Skeletal muscle tissue (tissue), 4 donors: ENCODE measurements around the gene RASGRF2. TPM values are rescaled to one million over a fixed set of nuclear protein-coding genes. Genes with fewer than 3 reads are reported as not detected.

Experiments
- H3K27ac ChIP-seq: one replicate; pipeline ENCODE4 v1.7.0; 2013; ENCODE audit warnings: mild to moderate bottlenecking, low read depth, low read length, inconsistent platforms
- H3K27me3 ChIP-seq, 3 donors: one replicate each; pipeline ENCODE4 v1.7.0; 2013; ENCODE audit warnings: low read length in 3 of 3; ENCODE audit not compliant: control insufficient read depth in 3 of 3, insufficient read depth in 3 of 3
- H3K36me3 ChIP-seq, 3 donors: one replicate each; pipeline ENCODE4 v1.7.0; 2013; ENCODE audit warnings: low read length in 3 of 3; ENCODE audit not compliant: control insufficient read depth in 3 of 3, insufficient read depth in 3 of 3
- H3K4me1 ChIP-seq, 3 donors: one replicate each; pipeline ENCODE4 v1.7.0; 2013; ENCODE audit warnings: low read length in 3 of 3, mild to moderate bottlenecking in 3 of 3; ENCODE audit not compliant: control insufficient read depth in 3 of 3, insufficient read depth in 3 of 3
- H3K4me3 ChIP-seq, 3 donors: one replicate each; pipeline ENCODE4 v1.7.0; 2013; ENCODE audit warnings: low read length in 3 of 3
- H3K9ac ChIP-seq, 3 donors: one replicate each; pipeline ENCODE4 v1.7.0; 2013; ENCODE audit warnings: low read length in 3 of 3, mild to moderate bottlenecking in 3 of 3, moderate library complexity in 2 of 3, low read depth in 1 of 3
- H3K9me3 ChIP-seq, 3 donors: one replicate each; pipeline ENCODE4 v1.7.0; 2013; ENCODE audit warnings: low read length in 3 of 3; ENCODE audit not compliant: control insufficient read depth in 3 of 3
- total RNA-seq: library from RNA; depleted of rRNA; stranded (reverse); fragments of >200 nt; gene quantifications from one replicate; pipeline ENCODE4 v1.2.3, GENCODE V29; 2014
- donor health status: Osteomylitis.

Gene RASGRF2
- total RNA-seq, 1 donor from 2014 or later = 1.0 TPM

- H3K9me3 ChIP-seq = no peaks in the 10 kb centered on the region
- no peaks in the 10 kb centered on the region for H3K27me3 ChIP-seq
- H3K27ac ChIP-seq = no peak overlapping the region
- no peak overlapping the region for H3K9ac ChIP-seq
- H3K4me1 ChIP-seq = peaks cover 0 to 4% (median 0%) of the 10 kb centered on the region in 3 donors
- no peak overlapping the region for H3K4me3 ChIP-seq
- no peaks in the 10 kb centered on the region for H3K36me3 ChIP-seq
These were observed 105.9 kb downstream of the RASGRF2 start for GRCh38 chr5:81066102-81066501.

GRCh38 chr5:81067406-81067805 is 107.2 kb downstream of the RASGRF2 start:
- H3K27ac ChIP-seq = peak overlapping the region; percentile 52
- H3K9me3 ChIP-seq = no peaks in the 10 kb centered on the region
- H3K9ac ChIP-seq = no peak overlapping the region
- H3K4me1 ChIP-seq = peaks cover 0 to 4% (median 0%) of the 10 kb centered on the region in 3 donors
- no peak overlapping the region for H3K4me3 ChIP-seq
- no peaks in the 10 kb centered on the region for H3K27me3 ChIP-seq
- H3K36me3 ChIP-seq = no peaks in the 10 kb centered on the region

GRCh38 chr5:81068063-81068462 is 107.9 kb downstream of the RASGRF2 start:
- Histone ChIP-seq H3K9ac (no peak overlapping the region), H3K27me3 (no peaks in the 10 kb centered on the region), H3K4me1 (peaks cover 0 to 4% (median 0%) of the 10 kb centered on the region in 3 donors), H3K4me3 (no peak overlapping the region), H3K27ac (peak overlapping the region; percentile 68), H3K9me3 (no peaks in the 10 kb centered on the region), H3K36me3 (no peaks in the 10 kb centered on the region)

GRCh38 chr5:81068635-81069034 is 108.5 kb downstream of the RASGRF2 start:
- no peak overlapping the region for H3K4me3 ChIP-seq
- peaks cover 0 to 4% (median 0%) of the 10 kb centered on the region in 3 donors for H3K4me1 ChIP-seq
- H3K9me3 ChIP-seq = no peaks in the 10 kb centered on the region
- no peak overlapping the region for H3K9ac ChIP-seq
- H3K27me3 ChIP-seq = no peaks in the 10 kb centered on the region
- no peaks in the 10 kb centered on the region for H3K36me3 ChIP-seq
- peak overlapping the region; percentile 68 for H3K27ac ChIP-seq

- H3K9ac ChIP-seq = no peak overlapping the region
- no peaks in the 10 kb centered on the region for H3K9me3 ChIP-seq
- H3K4me1 ChIP-seq = peaks cover 0 to 4% (median 0%) of the 10 kb centered on the region in 3 donors
- H3K27me3 ChIP-seq = no peaks in the 10 kb centered on the region
- no peaks in the 10 kb centered on the region for H3K36me3 ChIP-seq
- H3K4me3 ChIP-seq = no peak overlapping the region
- no peak overlapping the region for H3K27ac ChIP-seq
These were observed 109.8 kb downstream of the RASGRF2 start for GRCh38 chr5:81069990-81070389.

GRCh38 chr5:81070571-81071255 is 110.5 kb downstream of the RASGRF2 start:
- H3K27me3 ChIP-seq = no peaks in the 10 kb centered on the region
- H3K4me1 ChIP-seq = peaks cover 0 to 4% (median 0%) of the 10 kb centered on the region in 3 donors
- no peak overlapping the region for H3K27ac ChIP-seq
- H3K36me3 ChIP-seq = no peaks in the 10 kb centered on the region
- H3K4me3 ChIP-seq = no peak overlapping the region
- H3K9ac ChIP-seq = no peak overlapping the region
- no peaks in the 10 kb centered on the region for H3K9me3 ChIP-seq

- H3K4me3 ChIP-seq = no peak overlapping the region
- H3K9ac ChIP-seq = no peak overlapping the region
- peaks cover 0 to 2% (median 0%) of the 10 kb centered on the region in 3 donors for H3K36me3 ChIP-seq
- H3K9me3 ChIP-seq = peaks cover 0 to 5% (median 0%) of the 10 kb centered on the region in 3 donors
- no peaks in the 10 kb centered on the region for H3K27me3 ChIP-seq
- H3K27ac ChIP-seq = no peak overlapping the region
- H3K4me1 ChIP-seq = peaks cover 0 to 2% (median 0%) of the 10 kb centered on the region in 3 donors
These were observed 114.9 kb downstream of the RASGRF2 start for GRCh38 chr5:81075041-81075440.

GRCh38 chr5:81077105-81077504 is 116.9 kb downstream of the RASGRF2 start:
- Histone ChIP-seq H3K4me3 (no peak overlapping the region), H3K27ac (no peak overlapping the region), H3K9me3 (peaks cover 0 to 5% (median 0%) of the 10 kb centered on the region in 3 donors), H3K27me3 (no peaks in the 10 kb centered on the region), H3K9ac (no peak overlapping the region), H3K36me3 (peaks cover 0 to 2% (median 0%) of the 10 kb centered on the region in 3 donors), H3K4me1 (no peaks in the 10 kb centered on the region)

- peaks cover 0 to 5% (median 0%) of the 10 kb centered on the region in 3 donors for H3K9me3 ChIP-seq
These were observed 118.8 kb downstream of the RASGRF2 start for GRCh38 chr5:81078930-81079329.

GRCh38 chr5:81080809-81081460 is 120.8 kb downstream of the RASGRF2 start:
- H3K4me3 ChIP-seq = no peak overlapping the region
- no peaks in the 10 kb centered on the region for H3K27me3 ChIP-seq
- no peak overlapping the region for H3K27ac ChIP-seq
- H3K36me3 ChIP-seq = peaks cover 0 to 2% (median 0%) of the 10 kb centered on the region in 3 donors
- H3K9ac ChIP-seq = no peak overlapping the region
- H3K4me1 ChIP-seq = no peaks in the 10 kb centered on the region
- peaks cover 0 to 5% (median 0%) of the 10 kb centered on the region in 3 donors for H3K9me3 ChIP-seq

More at GRCh38 chr5:81078930-81079329, 118.8 kb downstream of the RASGRF2 start:
- H3K4me1 ChIP-seq = no peaks in the 10 kb centered on the region
- H3K36me3 ChIP-seq = peaks cover 0 to 2% (median 0%) of the 10 kb centered on the region in 3 donors
- no peak overlapping the region for H3K4me3 ChIP-seq
- H3K9ac ChIP-seq = no peak overlapping the region
- H3K27me3 ChIP-seq = no peaks in the 10 kb centered on the region
- H3K27ac ChIP-seq = no peak overlapping the region
